ENCODE data around the gene DCST1. TPM values are rescaled to one million over a fixed set of nuclear protein-coding genes. Genes with fewer than 3 reads are reported as not detected.

DCST1 gene
- total and polyA plus RNA-seq, 7 donors, result 0.12 to 0.34 TPM; not detected in 5

DNA sequence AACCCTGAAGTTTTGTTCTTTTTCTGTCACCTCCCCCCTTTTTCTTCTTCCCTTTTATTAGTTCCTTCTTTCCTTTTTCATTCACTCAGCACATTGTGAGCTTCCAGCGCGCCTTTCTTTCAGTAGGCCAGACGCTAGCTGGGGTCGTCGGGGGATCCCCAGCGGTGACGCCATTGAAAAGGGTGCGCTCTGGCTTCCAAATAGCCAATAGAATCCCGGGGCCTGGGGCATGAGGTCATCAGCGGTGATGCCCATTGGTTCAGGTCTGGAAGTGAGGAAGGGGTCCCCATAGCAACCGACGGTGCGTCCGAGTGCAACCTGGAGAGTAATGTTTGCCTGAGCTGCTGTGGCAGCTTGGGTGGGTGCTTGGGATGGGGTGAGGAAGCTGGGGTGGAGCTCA, 38.1 kb downstream of the DCST1 start:
- Histone ChIP-seq H3K9me3 (no peaks in the 10 kb centered on the region), H3K27me3 (ENCODE audit: insufficient read depth in 3 of 3, low read length in 2 of 3) (peaks cover 0 to 1% (median 0%) of the 10 kb centered on the region in 3 donors), H3K36me3 (ENCODE audit: insufficient read depth in 1 of 2, low read depth in 1 of 2) (no peaks in the 10 kb centered on the region), H3K4me3 (peak overlapping the region; percentile 68), H3K4me1 (peaks cover 12% of the 10 kb centered on the region), H3K27ac (no peak overlapping the region)
- WGBS, 3 donors, result 79 to 87% (median 81%) methylated on average over 14 of the region's 14 CpGs
- peak in 1 of 2 donors; percentile 46 for DNase-seq
- no peak for ATAC-seq
- intact Hi-C loops (cut with DNase I), result no loop called here
- TF ChIP-seq, protein P1, sequence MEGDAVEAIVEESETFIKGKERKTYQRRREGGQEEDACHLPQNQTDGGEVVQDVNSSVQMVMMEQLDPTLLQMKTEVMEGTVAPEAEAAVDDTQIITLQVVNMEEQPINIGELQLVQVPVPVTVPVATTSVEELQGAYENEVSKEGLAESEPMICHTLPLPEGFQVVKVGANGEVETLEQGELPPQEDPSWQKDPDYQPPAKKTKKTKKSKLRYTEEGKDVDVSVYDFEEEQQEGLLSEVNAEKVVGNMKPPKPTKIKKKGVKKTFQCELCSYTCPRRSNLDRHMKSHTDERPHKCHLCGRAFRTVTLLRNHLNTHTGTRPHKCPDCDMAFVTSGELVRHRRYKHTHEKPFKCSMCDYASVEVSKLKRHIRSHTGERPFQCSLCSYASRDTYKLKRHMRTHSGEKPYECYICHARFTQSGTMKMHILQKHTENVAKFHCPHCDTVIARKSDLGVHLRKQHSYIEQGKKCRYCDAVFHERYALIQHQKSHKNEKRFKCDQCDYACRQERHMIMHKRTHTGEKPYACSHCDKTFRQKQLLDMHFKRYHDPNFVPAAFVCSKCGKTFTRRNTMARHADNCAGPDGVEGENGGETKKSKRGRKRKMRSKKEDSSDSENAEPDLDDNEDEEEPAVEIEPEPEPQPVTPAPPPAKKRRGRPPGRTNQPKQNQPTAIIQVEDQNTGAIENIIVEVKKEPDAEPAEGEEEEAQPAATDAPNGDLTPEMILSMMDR (IDR thresholded peaks at IDR 0.05), result no peak

DNA sequence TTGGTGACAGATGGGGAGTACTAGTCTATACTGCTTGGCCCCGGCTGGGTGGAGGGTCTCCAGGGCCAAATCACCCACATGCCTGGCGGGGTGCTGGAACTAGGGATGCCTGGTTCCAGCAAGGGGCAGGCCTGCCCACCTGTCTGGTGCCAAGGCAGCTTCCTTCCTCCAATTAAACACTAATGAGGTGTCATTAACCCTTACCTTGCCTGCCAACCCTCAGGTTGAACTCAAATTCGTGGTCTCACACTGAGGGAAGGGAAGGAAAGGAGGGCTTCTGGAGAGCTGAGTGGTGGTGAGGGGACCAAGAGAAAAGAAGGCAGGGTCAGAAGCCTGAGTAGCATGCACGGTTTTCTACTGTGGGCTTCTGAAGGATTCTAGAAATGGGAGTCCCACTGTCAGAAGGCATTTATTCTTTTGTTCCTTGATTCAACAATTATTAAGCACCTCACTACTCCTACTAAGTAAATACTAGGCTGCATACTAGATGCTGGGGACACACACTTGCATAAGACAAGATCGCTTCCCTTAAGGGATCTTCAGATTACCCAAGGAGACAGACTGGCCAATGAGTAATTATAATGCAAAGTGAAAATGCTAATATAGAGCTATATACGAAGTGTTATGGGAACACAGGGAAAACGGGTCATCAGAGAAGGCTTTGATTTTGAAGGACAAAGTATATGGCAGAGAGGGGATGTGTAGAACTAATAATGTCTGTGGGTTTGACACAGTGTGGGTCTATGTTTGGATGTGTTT, 39.1 kb downstream of the DCST1 start:
- TF ChIP-seq, protein P1 (IDR thresholded peaks at IDR 0.05), result no peak
- Histone ChIP-seq H3K4me3 (no peak overlapping the region), H3K36me3 (ENCODE audit: insufficient read depth in 1 of 2, low read depth in 1 of 2) (no peaks in the 10 kb centered on the region), H3K27me3 (ENCODE audit: insufficient read depth in 3 of 3, low read length in 2 of 3) (peaks cover 0 to 1% (median 0%) of the 10 kb centered on the region in 3 donors), H3K9me3 (no peaks in the 10 kb centered on the region), H3K4me1 (peaks cover 12% of the 10 kb centered on the region), H3K27ac (no peak overlapping the region)
- ATAC-seq, result no peak
- WGBS, 3 donors, result 61 to 66% (median 65%) methylated on average over 7 of the region's 7 CpGs
- intact Hi-C loops (cut with DNase I), result no loop called here
- peak; percentile 2 to 32 for DNase-seq

DNA sequence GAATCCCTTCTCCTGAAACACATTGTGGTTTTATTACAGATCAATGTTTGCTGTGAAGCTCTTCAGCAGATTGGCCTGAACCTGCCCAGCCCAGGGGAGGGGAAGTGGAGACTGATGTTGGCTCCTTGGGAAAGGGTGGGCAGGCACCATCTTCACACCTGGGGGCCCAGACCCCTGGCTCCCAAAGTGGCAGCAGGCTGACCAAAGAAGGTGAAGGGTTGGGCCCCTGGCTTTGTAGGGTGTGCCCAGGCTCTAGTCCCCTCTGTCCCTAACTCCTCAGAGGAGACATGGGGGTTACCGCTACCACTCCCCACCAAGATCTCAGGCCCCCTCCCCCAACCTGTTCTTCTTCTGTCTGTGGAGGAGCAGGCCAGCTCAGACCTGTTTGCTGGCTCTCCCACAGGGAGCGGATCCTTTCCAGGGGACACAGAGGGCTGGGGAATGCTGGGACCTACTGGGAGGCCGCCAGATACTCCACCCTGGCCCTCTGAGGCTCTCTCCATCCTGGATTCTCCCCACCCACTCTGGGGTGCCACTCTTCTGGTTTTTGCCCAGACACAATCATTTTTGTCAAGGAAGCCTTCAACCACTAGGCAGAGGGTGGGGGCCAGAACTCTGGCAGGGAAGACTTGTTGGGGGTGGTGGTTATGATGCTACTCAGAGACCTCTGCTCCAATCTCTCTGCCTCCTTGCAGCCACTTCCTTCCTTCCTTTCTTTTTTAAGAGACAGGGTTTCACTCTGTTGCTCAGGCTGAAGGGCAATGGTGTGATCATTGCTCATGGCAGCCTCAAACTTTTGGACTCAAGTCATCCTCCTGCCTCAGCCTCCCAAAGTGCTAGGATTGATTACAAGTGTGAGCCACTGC, 40.0 kb downstream of the DCST1 start:
- Histone ChIP-seq H3K4me1 (peaks cover 12% of the 10 kb centered on the region), H3K9me3 (no peaks in the 10 kb centered on the region), H3K4me3 (no peak overlapping the region), H3K36me3 (ENCODE audit: insufficient read depth in 1 of 2, low read depth in 1 of 2) (no peaks in the 10 kb centered on the region), H3K27ac (no peak overlapping the region), H3K27me3 (ENCODE audit: insufficient read depth in 3 of 3, low read length in 2 of 3) (peaks cover 0 to 1% (median 0%) of the 10 kb centered on the region in 3 donors)
- DNase-seq, result peak; percentile 4 to 40
- TF ChIP-seq, protein P1 (IDR thresholded peaks at IDR 0.05), result no peak
- ATAC-seq, result no peak
- intact Hi-C loops (cut with DNase I), result no loop called here
- 90 to 97% (median 96%) methylated on average over 3 of the region's 3 CpGs for WGBS, 3 donors

DNA sequence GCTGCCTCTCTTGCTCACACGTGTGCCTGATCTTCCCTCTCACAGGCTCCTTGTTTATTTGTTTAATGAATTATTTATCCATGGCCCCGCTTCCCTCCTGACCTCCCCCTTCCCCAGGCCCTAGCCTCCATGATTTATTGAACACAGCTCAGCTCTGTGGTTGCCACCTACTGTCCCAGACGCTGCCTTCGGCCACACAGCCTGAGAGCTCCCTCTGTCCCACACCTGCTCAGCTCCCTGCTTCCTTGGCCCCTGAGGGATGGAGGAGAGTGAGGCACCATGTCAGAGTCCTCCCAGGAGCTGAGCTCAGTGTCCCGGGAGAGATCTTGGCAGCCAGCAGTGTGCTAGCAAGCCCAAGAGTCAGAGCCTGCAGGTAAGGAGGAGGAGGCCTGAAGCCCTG, 41.9 kb downstream of the DCST1 start:
- DNase-seq, result peak in 1 of 2 donors; percentile 21
- Histone ChIP-seq H3K4me1 (peaks cover 21% of the 10 kb centered on the region), H3K9me3 (no peaks in the 10 kb centered on the region), H3K27ac (no peak overlapping the region), H3K36me3 (ENCODE audit: insufficient read depth in 1 of 2, low read depth in 1 of 2) (no peaks in the 10 kb centered on the region), H3K27me3 (ENCODE audit: insufficient read depth in 3 of 3, low read length in 2 of 3) (peaks cover 0 to 18% (median 7%) of the 10 kb centered on the region in 3 donors), H3K4me3 (no peak overlapping the region)
- intact Hi-C loops (cut with DNase I), result no loop called here
- ATAC-seq, result no peak
- TF ChIP-seq, protein P1 (IDR thresholded peaks at IDR 0.05), result no peak
- 62 to 72% (median 65%) methylated on average over 5 of the region's 5 CpGs for WGBS, 3 donors

Data from psoas muscle (tissue), 8 donors.